H9 (cell line): Measurements from ENCODE around the gene RPP38. TPM values are rescaled to one million over a fixed set of nuclear protein-coding genes. Genes with fewer than 3 reads are reported as not detected.

Source experiments
- DNase-seq: peaks from one replicate; pipeline ENCODE4 v3.0.0-alpha.2; 2017
- H2AFZ ChIP-seq: one replicate; pipeline ENCODE4 v1.6.1; 2013; ENCODE audit warnings: mild to moderate bottlenecking, low read length, control low read depth, moderate library complexity
- H2AK5ac ChIP-seq: 2 replicates; pipeline ENCODE4 v1.6.1; 2013; ENCODE audit warnings: low read length, control low read depth, mixed read lengths; ENCODE audit not compliant: insufficient read length
- H2BK120ac ChIP-seq: one replicate; pipeline ENCODE4 v1.6.1; 2013; ENCODE audit warnings: low read depth, mild to moderate bottlenecking, low read length, control low read depth, inconsistent platforms; ENCODE audit not compliant: poor library complexity, severe bottlenecking
- H2BK12ac ChIP-seq: 2 replicates; pipeline ENCODE4 v1.6.1; 2013; ENCODE audit warnings: low read length, control low read depth, mixed read lengths, low read depth; ENCODE audit not compliant: insufficient read length
- H2BK15ac ChIP-seq: 2 replicates; pipeline ENCODE4 v1.6.1; 2013; ENCODE audit warnings: low read depth, low read length, control low read depth
- H2BK20ac ChIP-seq: one replicate; pipeline ENCODE4 v1.6.1; 2013; ENCODE audit warnings: low read depth, mild to moderate bottlenecking, low read length, control low read depth, inconsistent platforms; ENCODE audit not compliant: poor library complexity, severe bottlenecking
- H2BK5ac ChIP-seq: 2 replicates; pipeline ENCODE4 v1.6.1; 2013; ENCODE audit warnings: low read length, control low read depth, mixed read lengths; ENCODE audit not compliant: insufficient read length
- H3K14ac ChIP-seq: 2 replicates; pipeline ENCODE4 v1.6.1; 2013; ENCODE audit warnings: low read length, control low read depth; ENCODE audit not compliant: insufficient read depth
- H3K18ac ChIP-seq: 2 replicates; pipeline ENCODE4 v1.6.1; 2013; ENCODE audit warnings: low read depth, mild to moderate bottlenecking, mixed read lengths, low read length, control low read depth; ENCODE audit not compliant: insufficient read length
- H3K23ac ChIP-seq: 2 replicates; pipeline ENCODE4 v1.6.1; 2013; ENCODE audit warnings: low read length, control low read depth, mixed read lengths, low read depth; ENCODE audit not compliant: insufficient read length
- H3K23me2 ChIP-seq: 2 replicates; pipeline ENCODE4 v1.6.1; 2013; ENCODE audit warnings: low read depth, mild to moderate bottlenecking, mixed read lengths, low read length, control low read depth; ENCODE audit not compliant: insufficient read length, poor library complexity, severe bottlenecking
- H3K27ac ChIP-seq: 2 replicates; pipeline ENCODE4 v1.5.1; 2013; ENCODE audit warnings: low read length, control low read depth, mixed read lengths, low read depth; ENCODE audit not compliant: insufficient read length
- H3K27me3 ChIP-seq: 2 replicates; pipeline ENCODE4 v1.6.1; 2013; ENCODE audit warnings: low read length, control low read depth, inconsistent platforms; ENCODE audit not compliant: insufficient read depth
- H3K4ac ChIP-seq: 2 replicates; pipeline ENCODE4 v1.6.1; 2013; ENCODE audit warnings: low read depth, mild to moderate bottlenecking, control low read depth, inconsistent platforms, low read length, moderate library complexity
- H3K4me1 ChIP-seq: 2 replicates; pipeline ENCODE4 v1.6.1; 2013; ENCODE audit warnings: low read length, control low read depth, inconsistent platforms; ENCODE audit not compliant: insufficient read depth
- H3K4me2 ChIP-seq: 2 replicates; pipeline ENCODE4 v1.6.1; 2013; ENCODE audit warnings: low read length, control low read depth, mixed read lengths; ENCODE audit not compliant: insufficient read length, insufficient read depth
- H3K56ac ChIP-seq: 2 replicates; pipeline ENCODE4 v1.6.1; 2013; ENCODE audit warnings: low read depth, mild to moderate bottlenecking, mixed read lengths, low read length, control low read depth; ENCODE audit not compliant: insufficient read length
- H3K79me1 ChIP-seq: 2 replicates; pipeline ENCODE4 v1.6.1; 2013; ENCODE audit warnings: low read depth, mild to moderate bottlenecking, moderate library complexity, low read length, control low read depth, inconsistent platforms; ENCODE audit not compliant: insufficient read depth, poor library complexity, severe bottlenecking
- H3K79me2 ChIP-seq: 2 replicates; pipeline ENCODE4 v1.6.1; 2013; ENCODE audit warnings: low read length, control low read depth, inconsistent platforms; ENCODE audit not compliant: insufficient read depth
- H3K9ac ChIP-seq: 2 replicates; pipeline ENCODE4 v1.6.1; 2013; ENCODE audit warnings: low read length, control low read depth, mixed read lengths; ENCODE audit not compliant: insufficient read length; ENCODE audit errors: extremely low read depth
- H3K9me3 ChIP-seq: one replicate; pipeline ENCODE4 v1.6.1; 2013; ENCODE audit warnings: low read depth, low read length, inconsistent platforms; ENCODE audit not compliant: control insufficient read depth
- H3T11ph ChIP-seq: one replicate; pipeline ENCODE4 v1.6.1; 2013; ENCODE audit warnings: mild to moderate bottlenecking, low read length, control low read depth, inconsistent platforms
- H4K20me1 ChIP-seq: one replicate; pipeline ENCODE4 v1.6.1; 2013; ENCODE audit not compliant: control insufficient read depth, insufficient read length, insufficient read depth
- H4K5ac ChIP-seq: 2 replicates; pipeline ENCODE4 v1.6.1; 2013; ENCODE audit warnings: low read depth, mild to moderate bottlenecking, mixed read lengths, low read length, control low read depth; ENCODE audit not compliant: insufficient read length
- H4K8ac ChIP-seq: replicated peaks from 2 replicates; pipeline ENCODE4 v1.6.1; 2013; ENCODE audit warnings: low read length, control low read depth, mixed read lengths, low read depth; ENCODE audit not compliant: insufficient read length
- H4K91ac ChIP-seq: 2 replicates; pipeline ENCODE4 v1.6.1; 2013; ENCODE audit warnings: low read depth, mild to moderate bottlenecking, moderate library complexity, mixed read lengths, low read length, control low read depth; ENCODE audit not compliant: insufficient read length
- H3K27ac Mint-ChIP-seq, 3 experiments: 2 replicates in 2 of 3; 3 replicates in 1 of 3; pipeline ENCODE4 v1.8.0; 2020 to 2021; ENCODE audit warnings: mixed read lengths in 3 of 3, mild to moderate bottlenecking in 1 of 3, moderate library complexity in 1 of 3
- H3K27me3 Mint-ChIP-seq: 2 replicates; pipeline ENCODE4 v1.8.0; 2021; ENCODE audit warnings: low read depth, mild to moderate bottlenecking, moderate library complexity, mixed read lengths
- H3K36me3 Mint-ChIP-seq, 3 experiments: 2 replicates in 2 of 3; 3 replicates in 1 of 3; pipeline ENCODE4 v1.8.0; 2020 to 2021; ENCODE audit warnings: low read depth in 3 of 3, mixed read lengths in 3 of 3; ENCODE audit not compliant: insufficient read depth in 1 of 3
- H3K4me1 Mint-ChIP-seq, 2 experiments: 2 replicates each; pipeline ENCODE4 v1.8.0; 2020; ENCODE audit warnings: mixed read lengths in 2 of 2
- H3K4me3 Mint-ChIP-seq, 2 experiments: 2 replicates in 1 of 2; 3 replicates in 1 of 2; pipeline ENCODE4 v1.8.0; 2020 to 2021; ENCODE audit warnings: mild to moderate bottlenecking in 2 of 2, mixed read lengths in 2 of 2, moderate library complexity in 1 of 2
- H3K9me3 Mint-ChIP-seq, 2 experiments: 2 replicates in 1 of 2; 3 replicates in 1 of 2; pipeline ENCODE4 v1.8.0; 2020; ENCODE audit warnings: mild to moderate bottlenecking in 2 of 2, mixed read lengths in 2 of 2, moderate library complexity in 1 of 2
- WGBS: extraction: QIAGEN DNeasy Blood & Tissue Kit; methylation state at CpG from one replicate; pipeline ENCODE4 v1.1.7; 2013; ENCODE audit warnings: missing lambda C conversion rate, low lambda C conversion rate, mixed read lengths; ENCODE audit not compliant: insufficient read length; ENCODE audit errors: extremely low coverage; 5-methylcytosine and 5-hydroxymethylcytosine counted together
- total RNA-seq: library from RNA; stranded (reverse); gene quantifications from 2 replicates; pipeline ENCODE4 v1.2.1, GENCODE V29; 2021
- TF ChIP-seq, protein P1 (sequence below): fragments of 200-600 bp; sonication (generic); conservative IDR thresholded peaks from 3 replicates; pipeline ENCODE4 v1.8.0; 2021; ENCODE audit warnings: antibody characterized with exemption, mild to moderate bottlenecking

Gene RPP38
- total RNA-seq, 1 experiment from 2014 or later: 26.6 TPM

DNA sequence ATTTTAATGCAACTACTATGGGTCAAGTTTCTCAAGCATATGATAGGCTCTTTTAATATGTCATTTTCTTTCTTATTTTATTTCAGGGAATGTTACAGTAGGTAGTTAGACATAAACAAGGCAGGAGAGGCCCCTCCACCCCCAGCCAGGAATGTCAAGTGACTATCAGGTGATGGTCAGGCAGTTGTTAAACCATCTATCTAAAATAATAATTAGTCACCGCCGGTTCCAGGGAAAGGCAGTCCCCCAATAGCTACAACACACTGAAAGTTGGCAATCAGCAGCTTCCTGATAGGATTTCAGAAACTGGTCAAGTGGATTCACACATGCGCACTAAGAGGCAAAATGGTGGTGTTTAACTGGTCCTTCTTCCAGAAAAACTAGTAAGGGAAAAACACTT is 44.1 kb upstream of the RPP38 start:
- Histone ChIP-seq H2AFZ (no peak overlapping the region), H3K9me3 (no peaks in the 10 kb centered on the region), H3K27me3 (no peaks in the 10 kb centered on the region), H3T11ph (no peak overlapping the region), H4K5ac (no peak overlapping the region), H2BK5ac (no peak overlapping the region), H3K23ac (no peak overlapping the region), H3K18ac (no peak overlapping the region), H2AK5ac (no peak overlapping the region), H3K4ac (no peak overlapping the region), H3K14ac (no peak overlapping the region), H4K91ac (no peak overlapping the region), H3K23me2 (no peaks in the 10 kb centered on the region), H4K8ac (no peak overlapping the region), H2BK20ac (no peak overlapping the region), H2BK12ac (no peak overlapping the region), H2BK120ac (no peak overlapping the region), H3K79me1 (no peaks in the 10 kb centered on the region), H3K4me2 (no peak overlapping the region), H3K27ac (no peak overlapping the region), H4K20me1 (no peaks in the 10 kb centered on the region), H3K79me2 (no peaks in the 10 kb centered on the region), H3K9ac (no peak overlapping the region), H3K56ac (no peak overlapping the region), H2BK15ac (no peak overlapping the region), H3K4me1 (no peaks in the 10 kb centered on the region)
- Mint-ChIP-seq H3K36me3 (no peaks in the 10 kb centered on the region), H3K4me3 (no peak overlapping the region), H3K9me3 (no peaks in the 10 kb centered on the region), H3K27ac (no peak overlapping the region), H3K27me3 (no peaks in the 10 kb centered on the region; the same call in 1 of the 2 replicates), H3K4me1 (no peaks in the 10 kb centered on the region)
- WGBS: no CpG with 5 or more reads among the region's 3 CpGs
- TF ChIP-seq, protein P1, sequence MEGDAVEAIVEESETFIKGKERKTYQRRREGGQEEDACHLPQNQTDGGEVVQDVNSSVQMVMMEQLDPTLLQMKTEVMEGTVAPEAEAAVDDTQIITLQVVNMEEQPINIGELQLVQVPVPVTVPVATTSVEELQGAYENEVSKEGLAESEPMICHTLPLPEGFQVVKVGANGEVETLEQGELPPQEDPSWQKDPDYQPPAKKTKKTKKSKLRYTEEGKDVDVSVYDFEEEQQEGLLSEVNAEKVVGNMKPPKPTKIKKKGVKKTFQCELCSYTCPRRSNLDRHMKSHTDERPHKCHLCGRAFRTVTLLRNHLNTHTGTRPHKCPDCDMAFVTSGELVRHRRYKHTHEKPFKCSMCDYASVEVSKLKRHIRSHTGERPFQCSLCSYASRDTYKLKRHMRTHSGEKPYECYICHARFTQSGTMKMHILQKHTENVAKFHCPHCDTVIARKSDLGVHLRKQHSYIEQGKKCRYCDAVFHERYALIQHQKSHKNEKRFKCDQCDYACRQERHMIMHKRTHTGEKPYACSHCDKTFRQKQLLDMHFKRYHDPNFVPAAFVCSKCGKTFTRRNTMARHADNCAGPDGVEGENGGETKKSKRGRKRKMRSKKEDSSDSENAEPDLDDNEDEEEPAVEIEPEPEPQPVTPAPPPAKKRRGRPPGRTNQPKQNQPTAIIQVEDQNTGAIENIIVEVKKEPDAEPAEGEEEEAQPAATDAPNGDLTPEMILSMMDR: no peak
- no peak for DNase-seq
